NK-92 treated with Interleukin-12 subunit alpha and Interleukin-12 subunit beta, amount 100 ng/mL, for 24 hours (cell line): Measurements from ENCODE around the gene PPP2R1A.
"Not testable (repeated sequence)": the region's sequence is repeated elsewhere in the genome, so short reads cannot be mapped to it uniquely, and the experiment has no call there.

Experiments
- DNase-seq: peaks from one replicate; lab custom pipeline; 2025; lab: John Stamatoyannopoulos, UW

The PPP2R1A gene

DNA sequence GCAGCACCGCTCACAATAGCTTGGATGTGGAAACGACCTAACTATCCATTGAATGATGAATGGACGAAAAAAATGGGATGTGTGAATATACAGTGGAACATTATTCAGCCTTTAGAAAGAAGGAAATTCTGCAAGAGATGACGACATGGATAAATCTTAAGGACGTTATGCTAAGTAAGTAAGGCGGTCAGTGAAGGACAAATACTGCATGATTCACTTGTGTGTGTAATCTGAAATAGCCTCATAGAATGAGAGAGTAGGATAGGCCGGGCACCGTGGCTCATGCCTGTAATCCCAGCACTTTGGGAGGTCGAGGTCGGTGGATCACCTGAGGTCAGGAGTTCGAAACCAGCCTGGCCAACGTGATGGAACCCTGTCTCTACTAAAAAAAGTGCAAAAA lies 54.2 kb downstream of the PPP2R1A start:
- DNase-seq: no peak

DNA sequence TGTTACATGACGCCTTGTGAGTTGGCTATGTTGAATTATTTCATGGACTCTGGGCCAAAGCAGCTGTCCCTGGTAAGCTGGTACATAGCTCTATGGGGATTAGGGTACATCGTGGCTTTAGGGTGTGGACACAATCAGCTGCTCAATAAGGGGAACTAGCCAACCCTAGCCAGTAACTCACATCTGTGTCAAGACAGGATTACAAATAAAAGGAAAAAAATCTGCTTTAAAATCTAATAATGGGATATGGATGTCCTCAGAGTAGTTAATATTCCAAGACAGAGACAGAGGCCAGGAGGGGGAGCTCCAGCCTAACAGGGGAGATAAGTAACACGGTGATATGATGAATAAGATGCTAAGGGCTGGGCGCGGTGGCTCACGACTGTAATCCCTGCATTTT lies 58.4 kb downstream of the PPP2R1A start:
- no peak for DNase-seq

DNA sequence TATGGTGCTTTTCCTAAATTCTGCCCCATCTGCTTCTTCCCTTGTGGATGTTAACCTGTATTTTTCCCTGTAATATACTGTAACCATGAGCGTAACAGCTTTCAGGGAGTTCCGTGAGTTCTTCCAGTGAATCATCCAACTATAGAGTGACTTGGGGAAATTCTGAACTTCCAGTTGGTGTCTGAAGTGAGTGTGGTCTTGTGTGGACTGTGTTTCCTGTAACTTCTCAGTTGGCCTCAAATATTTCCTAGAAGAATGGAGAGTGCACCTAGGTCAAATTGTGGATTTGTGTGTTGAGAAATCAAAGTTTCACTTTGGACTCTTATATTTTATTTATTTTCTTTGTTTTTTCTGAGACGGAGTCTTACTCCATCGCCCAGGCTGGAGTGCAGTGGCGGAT lies 68.6 kb downstream of the PPP2R1A start:
- no peak for DNase-seq

DNA sequence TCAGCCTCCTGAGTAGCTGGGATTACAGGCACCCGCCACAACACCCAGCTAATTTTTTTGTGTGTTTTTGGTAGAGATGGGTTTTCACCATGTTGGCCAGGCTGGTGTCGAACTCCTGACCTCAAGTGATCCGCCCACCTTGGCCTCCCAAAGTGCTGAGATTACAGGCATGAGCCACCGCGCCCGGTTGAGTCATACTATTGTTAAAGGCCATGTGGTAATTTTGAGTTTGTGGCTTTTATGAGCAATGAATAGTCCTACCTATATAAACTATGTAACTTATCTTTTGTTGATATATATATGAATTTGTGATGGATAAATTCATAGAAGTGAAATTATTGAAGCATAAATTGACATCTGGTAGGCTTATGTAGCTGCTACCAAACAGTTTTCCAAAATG lies 75.7 kb downstream of the PPP2R1A start:
- not testable (repeated sequence) for DNase-seq

DNA sequence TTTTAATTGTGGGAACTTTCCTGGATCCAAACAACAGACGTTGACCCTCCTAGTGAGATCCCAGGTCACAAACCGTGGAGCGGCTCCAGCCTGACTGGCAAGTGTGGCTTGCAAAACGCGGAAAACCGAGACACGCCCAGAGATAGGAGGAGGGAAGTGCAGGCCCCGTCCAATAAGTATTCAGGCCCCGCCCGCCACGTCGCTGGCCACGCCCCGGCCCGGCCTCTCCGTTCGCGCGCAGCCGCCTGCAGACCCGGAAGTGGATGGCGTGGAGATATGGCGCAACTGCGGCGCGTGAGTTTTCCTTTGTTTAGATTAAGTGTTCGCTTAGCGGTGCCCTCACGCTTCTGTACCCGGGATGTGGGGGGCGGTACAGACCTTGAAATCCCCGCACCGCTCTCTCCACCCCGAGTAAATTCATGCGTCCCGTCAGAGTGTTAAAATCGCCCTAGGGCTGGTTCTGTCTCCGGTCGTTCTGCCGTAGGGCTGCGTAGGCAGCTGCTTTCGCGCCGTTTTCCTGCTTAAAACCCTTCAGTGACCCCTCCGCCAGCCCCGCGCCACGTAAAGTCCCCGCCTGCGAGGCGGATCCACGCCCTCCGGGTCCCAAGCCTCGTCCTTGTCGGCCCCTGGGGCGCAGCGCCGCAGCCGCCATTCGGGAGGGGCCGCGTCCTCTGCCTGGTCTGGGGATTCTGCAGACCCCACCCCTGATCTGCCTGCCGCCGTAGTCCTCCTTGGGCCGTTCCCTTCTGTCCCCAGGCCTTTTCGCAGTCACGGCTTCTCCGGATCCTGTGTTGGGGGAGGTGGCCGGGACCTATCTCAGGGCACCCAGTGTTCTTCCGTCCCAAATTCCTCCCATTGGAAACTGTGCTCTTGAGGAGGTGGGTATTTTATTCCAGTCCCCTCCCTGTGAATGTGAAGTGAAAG lies 79.7 kb downstream of the PPP2R1A start, which contains the start of gene ZNF766:
Gene ZNF766 (plus strand): TSS at position 250 of the 924 bp plus-strand sequence. CDS start 27 bp downstream, at position 277.
- DNase-seq: peak; percentile 66

DNA sequence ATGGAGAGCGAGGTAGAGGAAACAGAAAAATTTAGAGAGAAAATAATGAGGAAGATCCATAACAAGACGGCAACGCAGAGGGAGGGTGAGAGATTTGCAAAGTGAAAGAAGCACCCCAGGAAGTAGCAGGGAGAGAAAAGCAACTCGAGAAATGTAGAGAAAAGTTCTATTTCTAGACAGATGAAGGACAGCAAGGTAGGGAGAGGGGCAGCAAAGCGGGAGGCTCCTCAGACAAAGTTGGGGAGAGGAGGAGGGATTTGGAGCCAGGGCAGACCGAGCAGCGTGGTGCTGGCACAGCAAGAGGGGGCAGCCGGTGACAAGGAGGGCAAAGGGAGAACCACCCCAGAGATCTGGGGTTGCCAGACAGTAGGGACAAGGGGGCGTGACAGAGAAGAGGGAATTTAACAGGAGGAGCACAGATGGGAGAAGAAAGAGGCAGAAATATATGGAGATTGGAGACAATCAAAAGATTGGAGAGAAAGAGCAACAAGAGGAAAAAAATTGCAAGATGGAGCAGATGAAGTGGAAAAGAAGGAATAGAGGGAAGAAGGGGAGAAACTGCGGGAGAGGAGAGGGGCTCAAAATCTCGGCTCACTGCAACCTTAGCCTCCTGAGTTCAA lies 80.5 kb downstream of the PPP2R1A start:
- DNase-seq: no peak

DNA sequence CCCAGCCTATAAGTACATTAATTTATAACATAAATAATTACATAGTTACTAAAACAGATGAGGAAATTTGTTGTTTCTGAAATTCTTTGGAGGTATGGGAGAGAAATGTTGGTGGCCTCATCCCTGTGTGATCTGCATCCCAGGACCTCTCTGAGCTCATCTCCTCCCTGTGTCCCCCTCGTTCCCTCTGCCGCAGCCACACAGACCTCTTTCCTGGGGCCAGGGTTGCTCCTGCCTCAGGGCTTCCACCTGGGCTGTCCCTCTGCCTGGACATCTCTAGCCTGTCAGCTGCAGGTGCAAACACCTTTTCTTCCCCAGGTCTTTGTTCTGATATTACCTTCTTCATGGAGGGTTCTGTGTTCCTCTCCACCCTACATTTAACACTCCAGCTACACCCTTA lies 83.4 kb downstream of the PPP2R1A start:
- no peak for DNase-seq

DNA sequence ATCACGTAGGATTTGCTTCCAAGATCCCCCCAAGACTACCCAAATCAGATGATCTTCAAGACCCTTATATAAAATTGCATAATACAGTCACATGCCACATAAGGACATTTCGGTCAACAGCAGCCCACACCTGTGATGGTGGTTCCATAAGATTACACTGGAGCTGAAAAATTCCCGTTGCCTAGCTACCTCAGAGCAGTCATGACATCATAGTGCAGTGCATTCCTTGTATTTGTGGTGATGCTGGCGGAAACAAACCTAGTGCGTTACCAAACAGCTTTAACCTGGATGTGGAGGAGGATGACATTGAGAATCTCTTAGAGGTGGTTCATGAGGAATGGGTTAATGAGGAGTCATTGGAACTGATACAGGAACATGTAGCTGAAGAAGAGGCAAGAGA lies 84.3 kb downstream of the PPP2R1A start:
- DNase-seq: no peak

DNA sequence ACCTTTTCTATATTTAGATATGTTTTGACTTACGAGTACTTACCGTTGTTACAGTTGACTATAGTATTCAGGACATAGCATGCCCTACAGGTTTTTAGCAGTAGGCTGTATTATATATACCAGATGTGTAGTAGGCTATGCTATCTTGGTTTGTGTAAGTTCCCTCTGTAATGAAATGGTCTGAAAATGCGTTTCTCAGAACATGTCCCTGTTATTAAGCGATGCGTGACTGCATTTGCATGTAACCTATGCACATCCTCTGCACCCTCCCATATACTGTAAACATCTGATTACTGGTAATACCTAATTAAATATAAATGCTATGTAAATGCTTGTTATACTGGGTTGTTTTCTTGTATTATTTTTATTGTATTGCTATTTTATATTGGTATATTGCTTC lies 86.1 kb downstream of the PPP2R1A start:
- DNase-seq: no peak

DNA sequence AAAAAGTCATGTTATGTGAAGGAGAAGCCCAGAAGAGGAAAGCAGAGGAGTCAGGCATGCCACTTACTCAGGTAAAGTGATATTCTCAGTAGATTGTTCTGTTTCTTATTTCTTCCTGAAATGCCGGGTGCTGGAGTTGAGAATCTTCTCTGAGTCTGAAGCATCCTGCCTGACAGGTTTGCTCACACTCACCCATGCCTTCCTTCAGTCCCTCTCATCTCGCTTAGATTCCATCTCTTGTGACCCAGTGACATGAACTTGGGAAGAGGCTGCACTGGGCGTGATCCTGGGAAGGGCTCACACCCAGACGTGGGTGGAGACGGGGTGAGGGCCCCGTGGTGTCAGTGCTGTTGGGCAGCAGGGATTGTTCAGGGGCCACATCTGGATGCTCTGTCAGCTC lies 87.6 kb downstream of the PPP2R1A start:
- DNase-seq: no peak
